GM18502 (cell line): ENCODE results near the gene GON4L.
"Not testable (repeated sequence)": the region's sequence is repeated elsewhere in the genome, so short reads cannot be mapped to it uniquely, and the experiment has no call there.

Source experiments
- ATAC-seq: cut with Tn5 transposase; IDR thresholded peaks from one replicate; pipeline ENCODE4 v1.9.1; 2021; ENCODE audit warnings: mild to moderate bottlenecking; ENCODE audit not compliant: unreplicated experiment, poor library complexity

GON4L gene

GRCh38 chr1:155856975-155857930, at the start of gene GON4L:
Gene GON4L, minus strand, starts transcription at chr1:155857214. Its CDS starts 3,434 bp downstream, at chr1:155853780.
- peak; percentile 48 for ATAC-seq

DNA sequence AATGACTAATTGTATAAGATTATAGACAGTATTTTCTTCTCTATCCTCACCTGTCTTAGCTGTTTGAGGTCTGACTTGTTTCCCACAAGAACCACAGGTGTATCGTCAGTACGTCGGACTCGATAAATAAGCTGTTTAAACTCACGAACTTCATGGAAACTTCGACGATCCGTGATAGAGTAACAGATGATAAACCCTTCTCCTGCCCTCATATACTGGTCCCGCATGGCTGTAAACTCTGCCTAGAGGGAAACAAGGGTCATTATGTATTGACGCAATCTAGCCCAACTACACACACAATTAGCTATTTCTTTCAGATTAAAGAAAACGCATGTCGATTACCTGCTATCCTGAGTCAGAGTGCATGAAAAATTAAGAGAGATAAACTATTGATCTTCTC, 47.2 kb upstream of the GON4L start:
- no peak for ATAC-seq

- ATAC-seq: no peak
These were observed 43.1 kb upstream of the GON4L start for GRCh38 chr1:155900161-155900560.

DNA sequence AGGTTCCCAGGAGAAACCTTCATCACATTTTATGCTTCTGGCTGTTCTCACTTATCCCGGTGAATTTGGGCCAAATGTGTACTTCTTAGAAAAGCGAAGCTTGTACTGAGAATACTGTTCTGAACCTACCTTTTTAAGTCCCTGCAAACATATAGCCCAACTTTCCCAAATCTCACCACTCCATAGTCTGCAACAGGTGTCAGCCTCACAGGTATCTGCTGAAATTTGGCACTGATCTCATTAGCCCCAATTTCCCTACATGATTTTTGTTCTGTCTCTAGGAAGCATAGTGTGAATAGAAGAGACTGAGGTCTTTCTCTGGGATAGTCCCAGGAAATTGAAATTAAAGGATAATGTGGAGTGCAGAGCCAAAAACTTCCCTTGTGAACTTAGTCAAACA, 42.7 kb upstream of the GON4L start:
- ATAC-seq: no peak

DNA sequence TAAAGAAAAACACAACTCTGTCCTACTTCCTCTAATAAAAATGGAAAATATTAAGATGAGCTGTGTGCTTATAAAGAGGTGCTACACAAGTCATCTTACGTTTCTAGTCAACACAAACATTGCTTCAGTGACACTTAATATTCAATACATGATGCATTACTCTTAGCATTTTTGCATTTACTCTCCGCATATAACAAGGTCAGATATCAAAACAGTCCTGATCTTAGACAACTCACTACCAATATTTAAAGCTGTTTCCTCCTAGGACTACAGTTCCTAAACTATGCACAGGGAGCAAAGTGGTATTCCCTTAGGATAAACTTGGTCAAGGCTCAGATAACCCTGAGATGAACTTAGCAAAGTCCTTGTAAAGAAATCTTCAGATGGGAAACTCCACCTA, 41.9 kb upstream of the GON4L start:
- no peak for ATAC-seq

DNA sequence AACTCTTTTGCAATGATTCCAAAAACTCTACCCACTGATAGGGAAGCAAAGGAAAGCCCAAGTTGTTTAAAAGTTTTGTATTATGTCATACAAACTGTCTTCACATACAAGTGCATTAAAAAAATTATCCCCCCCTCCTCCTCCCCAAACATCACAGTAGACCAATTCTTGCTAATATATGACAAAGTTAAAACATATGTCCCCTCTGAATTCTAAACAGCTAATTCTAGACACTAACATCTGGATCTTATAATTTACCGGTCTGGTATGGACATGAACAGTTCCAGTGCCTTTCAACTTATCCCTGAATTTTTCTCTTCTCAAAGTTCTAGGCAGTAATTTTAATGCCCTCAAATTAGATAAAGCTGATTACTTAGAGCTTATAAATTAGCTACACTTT, 40.7 kb upstream of the GON4L start:
- ATAC-seq: no peak

DNA sequence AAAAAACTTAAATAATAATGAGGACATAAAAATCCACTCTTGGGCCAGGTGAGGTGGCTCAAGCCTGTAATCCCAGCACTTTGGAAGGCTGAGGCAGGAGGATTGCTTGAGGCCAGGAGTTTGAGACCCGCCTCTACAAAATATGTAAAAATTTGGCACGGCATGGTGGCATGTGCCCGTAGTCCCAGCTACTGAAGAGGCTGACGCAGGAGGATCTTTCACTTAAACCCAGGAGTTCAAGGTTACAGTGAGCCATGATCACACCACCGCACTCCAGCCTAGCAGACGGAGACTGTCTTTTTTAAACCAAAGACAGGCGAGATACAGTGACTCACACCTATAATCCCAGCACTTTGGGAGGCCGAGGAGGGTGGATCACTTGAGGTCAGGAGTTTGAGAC, 39.5 kb upstream of the GON4L start:
- not testable (repeated sequence) for ATAC-seq

- ATAC-seq: not testable (repeated sequence)
These were observed 38.6 kb upstream of the GON4L start for GRCh38 chr1:155895617-155896016.

- ATAC-seq: no peak
These were observed 36.6 kb upstream of the GON4L start for GRCh38 chr1:155893389-155894142.

GRCh38 chr1:155892796-155893195, 35.8 kb upstream of the GON4L start:
- no peak for ATAC-seq

GRCh38 chr1:155890251-155890650, 33.2 kb upstream of the GON4L start:
- ATAC-seq: no peak

GRCh38 chr1:155889566-155889965, 32.6 kb upstream of the GON4L start:
- ATAC-seq: no peak

- no peak for ATAC-seq
These were observed 31.5 kb upstream of the GON4L start for GRCh38 chr1:155888481-155888880.

- ATAC-seq: no peak
These were observed 28.0 kb upstream of the GON4L start for GRCh38 chr1:155884982-155885381.

DNA sequence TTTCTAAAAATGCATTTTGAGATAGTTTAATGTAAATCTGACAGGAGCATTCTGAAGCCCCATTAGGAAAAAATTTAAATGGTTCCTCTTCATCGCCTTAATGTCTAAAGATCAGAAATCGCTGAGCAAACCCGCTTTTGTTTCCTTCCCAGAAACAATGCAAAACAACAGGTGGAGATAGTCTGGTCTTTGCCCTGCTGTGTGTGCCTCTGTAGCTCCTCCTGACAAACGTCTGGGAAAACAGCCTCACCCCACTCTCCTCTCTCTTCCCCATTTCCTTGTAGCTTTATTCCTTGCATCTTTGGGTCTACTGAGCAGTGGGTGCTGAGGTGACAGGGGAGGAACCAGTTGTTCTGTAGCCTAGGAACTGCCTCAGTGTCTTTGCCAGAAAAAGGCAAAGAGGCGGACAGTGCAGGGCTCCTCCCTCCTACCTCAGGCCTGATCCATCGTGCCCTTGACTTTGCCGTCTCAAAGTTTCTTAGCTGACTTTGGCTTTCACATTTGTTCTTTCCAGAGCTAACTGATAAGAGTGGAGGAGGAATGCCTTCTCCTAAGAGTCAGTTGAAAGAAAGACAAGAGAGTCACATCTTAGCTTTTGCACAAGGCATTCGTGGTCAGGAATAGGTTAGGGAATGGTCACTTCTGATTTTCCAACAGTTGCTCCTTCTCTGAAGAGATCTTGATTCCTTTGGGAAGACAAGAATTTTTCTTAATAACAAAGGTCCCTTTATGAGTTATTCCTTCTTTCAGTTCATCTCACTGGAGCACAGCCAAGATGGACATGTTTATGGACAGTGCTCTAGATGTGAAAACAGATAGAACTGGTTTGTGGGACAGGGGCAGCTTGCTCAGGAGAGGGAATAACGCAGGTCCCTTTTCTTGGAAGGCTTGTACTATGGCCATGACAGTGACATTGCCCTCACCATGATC, 27.3 kb upstream of the GON4L start:
- no peak for ATAC-seq

- ATAC-seq: no peak
These were observed 25.8 kb upstream of the GON4L start for GRCh38 chr1:155882766-155883165.

GRCh38 chr1:155882235-155882634, 25.2 kb upstream of the GON4L start:
- no peak for ATAC-seq

GRCh38 chr1:155880950-155881349, 23.9 kb upstream of the GON4L start:
- no peak for ATAC-seq

- ATAC-seq: no peak
These were observed 23.2 kb upstream of the GON4L start for GRCh38 chr1:155880251-155880650.

GRCh38 chr1:155877945-155878344, 20.9 kb upstream of the GON4L start:
- no peak for ATAC-seq
